SH-SY5Y (cell line): ENCODE data around the gene USP6NL.

ENCODE experiments used
- GATA2 ChIP-seq: IDR thresholded peaks from 2 replicates; pipeline ENCODE4 v1.6.1; 2011; ENCODE audit warnings: mild to moderate bottlenecking, low read depth, low read length
- GATA3 ChIP-seq: IDR thresholded peaks from 2 replicates; pipeline ENCODE4 v1.6.1; 2011; ENCODE audit warnings: low read depth, mild to moderate bottlenecking, low read length, moderate library complexity

GRCh38 chr10:11578802-11579255 is 32.6 kb downstream of the USP6NL start:
- no peak for TF ChIP-seq GATA2
- TF ChIP-seq GATA3 = no peak
